Gastrocnemius medialis (tissue), 4 donors: ENCODE results near the gene OR6N2. TPM values are rescaled to one million over a fixed set of nuclear protein-coding genes. Genes with fewer than 3 reads are reported as not detected.

ENCODE experiments used
- ATAC-seq, 2 donors: fragments of 150-250 bp; one replicate each; pipeline ENCODE4 v1.9.1; 2016
- DNase-seq, 2 donors: peaks; one replicate each; pipeline ENCODE4 v3.0.0-alpha.2; 2019
- H3K27ac ChIP-seq, 4 donors: fragments of 200-600 bp; sonication (generic); 1 replicate in 1 of 4; 2 replicates in 3 of 4; pipeline ENCODE4 v1.5.1; 2016 to 2018; ENCODE audit warnings: mild to moderate bottlenecking in 2 of 4, moderate library complexity in 1 of 4
- H3K27me3 ChIP-seq, 3 donors: fragments of 200-600 bp; sonication (generic) in 2 of 3; 1 replicate in 1 of 3; 2 replicates in 2 of 3; pipeline versions ENCODE4 v1.5.1 to v1.6.0; 2016 to 2019; ENCODE audit warnings: mild to moderate bottlenecking in 1 of 3, moderate library complexity in 1 of 3
- H3K36me3 ChIP-seq, 2 donors: fragments of 200-600 bp; sonication (generic) in 1 of 2; one replicate each; pipeline ENCODE4 v1.5.1; 2017 to 2018
- H3K4me1 ChIP-seq, 2 donors: fragments of 200-600 bp; sonication (generic) in 1 of 2; one replicate each; pipeline ENCODE4 v1.5.1; 2016 to 2017; ENCODE audit warnings: mild to moderate bottlenecking in 2 of 2
- H3K4me3 ChIP-seq, 4 donors: fragments of 200-600 bp; sonication (generic) in 3 of 4; 1 replicate in 1 of 4; 2 replicates in 3 of 4; pipeline ENCODE4 v1.5.1; 2016 to 2019; ENCODE audit warnings: mild to moderate bottlenecking in 2 of 4
- H3K9me3 ChIP-seq, 3 donors: fragments of 200-600 bp; sonication (generic) in 2 of 3; 1 replicate in 1 of 3; 2 replicates in 2 of 3; pipeline ENCODE4 v1.5.1; 2016 to 2019
- POLR2A ChIP-seq, 2 donors: fragments of 450-650 bp; IDR thresholded peaks; one replicate each; pipeline ENCODE4 v1.6.1; 2017; ENCODE audit warnings: antibody characterized with exemption in 2 of 2, mild to moderate bottlenecking in 2 of 2, moderate library complexity in 2 of 2
- in situ Hi-C, 4 donors: fragments of 200-750 bp; cut with MboI; loops; one replicate each; pipeline versions ENCODE4 v1.15.0 to v1.8.0; 2017; ENCODE audit warnings: low sequenced_read_pairs in 4 of 4
- intact Hi-C: fragments of 100-400 bp; cut with DNase I; formaldehyde crosslinking; loops from one replicate; pipeline ENCODE4 v1.15.1; 2023; ENCODE audit warnings: low total_unique reads
- total RNA-seq, 4 donors: library from RNA; depleted of rRNA; stranded (reverse); fragments of >200 nt; gene quantifications; one replicate each; pipeline versions ENCODE4 v1.1.0 to v1.2.3, GENCODE V29; 2016
- TF ChIP-seq, protein P1 (sequence below), 5 experiments: fragments of 450-650 bp in 3 of 5; fragments of 200-600 bp in 2 of 5; sonication (generic) in 2 of 5; IDR thresholded peaks in 4 of 5; conservative IDR thresholded peaks in 1 of 5; 1 replicate in 4 of 5; 2 replicates in 1 of 5; pipeline ENCODE4 v1.5.1; 2016 to 2019; ENCODE audit warnings: antibody characterized with exemption in 5 of 5, mild to moderate bottlenecking in 3 of 5, moderate library complexity in 3 of 5

Gene OR6N2
- total RNA-seq, 4 donors from 2014 or later, result not detected

DNA sequence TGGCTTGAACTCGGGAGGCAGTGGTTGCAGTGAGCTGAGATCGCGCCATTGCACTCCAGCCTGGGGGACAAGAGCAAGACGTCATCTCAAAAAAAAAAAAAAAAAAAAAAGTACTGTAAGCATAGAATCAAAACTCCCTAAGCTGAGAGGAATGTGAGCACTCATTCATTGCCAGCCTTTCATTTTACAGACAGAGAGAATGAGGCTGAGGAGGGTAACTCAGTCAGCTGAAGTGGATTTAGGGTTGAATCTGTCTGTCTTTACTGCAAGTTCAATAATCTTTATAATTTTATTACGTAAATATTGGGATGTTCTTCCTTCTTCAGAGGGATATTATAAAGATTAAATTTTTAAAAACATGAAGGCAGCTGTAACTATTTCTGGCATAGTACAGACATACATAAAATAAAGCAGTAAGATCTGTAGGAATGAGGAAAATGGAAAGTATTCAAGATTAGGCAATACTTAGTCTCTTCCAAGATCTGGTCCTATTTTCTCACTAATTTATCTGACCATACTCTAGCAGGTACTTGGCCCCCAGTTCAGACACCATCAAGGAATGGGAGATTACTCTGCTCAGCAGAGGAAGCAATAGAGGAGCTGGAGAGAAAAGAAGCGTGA, 26.0 kb upstream of the OR6N2 start:
- Histone ChIP-seq H3K27me3 (no peaks in the 10 kb centered on the region), H3K27ac (no peak overlapping the region), H3K36me3 (no peaks in the 10 kb centered on the region), H3K9me3 (no peaks in the 10 kb centered on the region), H3K4me3 (no peak overlapping the region), H3K4me1 (no peaks in the 10 kb centered on the region)
- intact Hi-C loops (no loop called here), in situ Hi-C loops (no loop called here)
- no peak for ATAC-seq
- TF ChIP-seq, protein P1, sequence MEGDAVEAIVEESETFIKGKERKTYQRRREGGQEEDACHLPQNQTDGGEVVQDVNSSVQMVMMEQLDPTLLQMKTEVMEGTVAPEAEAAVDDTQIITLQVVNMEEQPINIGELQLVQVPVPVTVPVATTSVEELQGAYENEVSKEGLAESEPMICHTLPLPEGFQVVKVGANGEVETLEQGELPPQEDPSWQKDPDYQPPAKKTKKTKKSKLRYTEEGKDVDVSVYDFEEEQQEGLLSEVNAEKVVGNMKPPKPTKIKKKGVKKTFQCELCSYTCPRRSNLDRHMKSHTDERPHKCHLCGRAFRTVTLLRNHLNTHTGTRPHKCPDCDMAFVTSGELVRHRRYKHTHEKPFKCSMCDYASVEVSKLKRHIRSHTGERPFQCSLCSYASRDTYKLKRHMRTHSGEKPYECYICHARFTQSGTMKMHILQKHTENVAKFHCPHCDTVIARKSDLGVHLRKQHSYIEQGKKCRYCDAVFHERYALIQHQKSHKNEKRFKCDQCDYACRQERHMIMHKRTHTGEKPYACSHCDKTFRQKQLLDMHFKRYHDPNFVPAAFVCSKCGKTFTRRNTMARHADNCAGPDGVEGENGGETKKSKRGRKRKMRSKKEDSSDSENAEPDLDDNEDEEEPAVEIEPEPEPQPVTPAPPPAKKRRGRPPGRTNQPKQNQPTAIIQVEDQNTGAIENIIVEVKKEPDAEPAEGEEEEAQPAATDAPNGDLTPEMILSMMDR (IDR thresholded peaks at IDR 0.05 in 4 of 5, conservative IDR thresholded peaks at IDR 0.05 in 1 of 5), result no peak
- TF ChIP-seq POLR2A (IDR thresholded peaks at IDR 0.05), result no peak
- no peak for DNase-seq

DNA sequence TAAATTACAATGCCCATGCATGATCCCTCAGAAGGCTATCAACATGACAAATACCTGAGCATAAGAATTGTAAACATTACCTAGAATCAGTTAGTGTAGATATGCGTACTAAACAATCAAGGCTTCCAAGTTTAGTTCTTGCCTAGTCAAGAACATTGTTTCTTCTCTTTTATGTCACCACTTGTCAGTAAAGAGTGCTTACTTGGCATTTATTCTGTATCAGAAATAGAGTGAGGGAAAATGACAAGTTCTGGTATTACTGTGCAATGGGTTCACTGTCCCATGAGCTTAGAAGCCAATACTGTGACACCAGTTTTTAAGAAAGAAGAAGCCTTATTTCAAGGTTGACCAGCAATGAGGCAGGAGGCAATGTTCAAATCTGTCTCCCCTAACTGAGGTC, 22.7 kb upstream of the OR6N2 start:
- in situ Hi-C loops (no loop called here), intact Hi-C loops (no loop called here)
- TF ChIP-seq, protein P1 (IDR thresholded peaks at IDR 0.05 in 4 of 5, conservative IDR thresholded peaks at IDR 0.05 in 1 of 5), result no peak
- TF ChIP-seq POLR2A (IDR thresholded peaks at IDR 0.05), result no peak
- Histone ChIP-seq H3K27ac (no peak overlapping the region), H3K36me3 (no peaks in the 10 kb centered on the region), H3K9me3 (no peaks in the 10 kb centered on the region), H3K27me3 (no peaks in the 10 kb centered on the region), H3K4me3 (no peak overlapping the region), H3K4me1 (no peaks in the 10 kb centered on the region)
- DNase-seq (no peak), ATAC-seq (no peak)

DNA sequence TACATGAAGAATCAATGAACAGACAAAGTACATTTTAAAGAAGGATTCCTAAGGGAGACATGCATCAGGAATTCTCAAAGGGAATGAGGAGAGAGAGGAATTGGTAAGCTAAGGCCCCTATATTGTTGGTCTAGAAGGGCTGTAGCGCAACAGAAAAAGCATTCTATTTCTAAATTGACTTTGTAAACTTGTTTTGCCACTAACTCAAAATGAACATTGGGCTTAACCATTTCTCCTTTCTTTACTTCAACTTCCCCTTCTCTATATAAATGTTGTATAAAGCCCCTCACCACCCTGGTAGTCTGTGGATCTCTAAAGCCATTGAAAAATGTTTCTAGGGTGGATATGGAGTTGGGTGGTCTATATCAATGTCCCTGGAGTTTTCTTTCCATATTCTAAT, 20.4 kb upstream of the OR6N2 start:
- Histone ChIP-seq H3K4me1 (no peaks in the 10 kb centered on the region), H3K27me3 (no peaks in the 10 kb centered on the region), H3K36me3 (no peaks in the 10 kb centered on the region), H3K9me3 (no peaks in the 10 kb centered on the region), H3K27ac (no peak overlapping the region), H3K4me3 (no peak overlapping the region)
- in situ Hi-C loops (no loop called here), intact Hi-C loops (no loop called here)
- DNase-seq (no peak), ATAC-seq (no peak)
- no peak for TF ChIP-seq POLR2A (IDR thresholded peaks at IDR 0.05)
- TF ChIP-seq, protein P1 (IDR thresholded peaks at IDR 0.05 in 4 of 5, conservative IDR thresholded peaks at IDR 0.05 in 1 of 5), result no peak

DNA sequence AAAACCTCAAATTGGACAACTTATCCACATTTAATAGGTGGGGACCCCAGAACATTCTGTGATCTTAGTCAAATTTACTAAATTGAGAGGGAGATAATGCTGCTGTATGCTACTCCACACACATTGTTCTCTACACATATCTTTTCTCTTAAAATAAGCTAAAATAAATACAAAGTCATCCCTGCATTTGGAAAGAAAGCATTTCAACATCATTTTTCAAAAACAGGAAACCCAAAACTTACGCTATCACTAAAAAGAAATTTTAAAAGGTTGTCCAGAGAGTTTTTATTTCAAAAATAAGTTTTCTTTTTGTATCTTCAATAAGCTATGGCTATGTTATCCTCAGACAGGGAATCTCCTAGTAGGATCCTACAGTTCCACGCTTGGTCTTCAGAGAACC, 19.5 kb upstream of the OR6N2 start:
- ATAC-seq (no peak), DNase-seq (no peak)
- no peaks in the 10 kb centered on the region for H3K36me3 ChIP-seq
- in situ Hi-C loops (no loop called here), intact Hi-C loops (no loop called here)
- no peak overlapping the region for H3K4me3 ChIP-seq
- no peaks in the 10 kb centered on the region for H3K4me1 ChIP-seq
- TF ChIP-seq, protein P1 (IDR thresholded peaks at IDR 0.05 in 4 of 5, conservative IDR thresholded peaks at IDR 0.05 in 1 of 5), result no peak
- no peaks in the 10 kb centered on the region for H3K9me3 ChIP-seq
- no peaks in the 10 kb centered on the region for H3K27me3 ChIP-seq
- H3K27ac ChIP-seq, result no peak overlapping the region

DNA sequence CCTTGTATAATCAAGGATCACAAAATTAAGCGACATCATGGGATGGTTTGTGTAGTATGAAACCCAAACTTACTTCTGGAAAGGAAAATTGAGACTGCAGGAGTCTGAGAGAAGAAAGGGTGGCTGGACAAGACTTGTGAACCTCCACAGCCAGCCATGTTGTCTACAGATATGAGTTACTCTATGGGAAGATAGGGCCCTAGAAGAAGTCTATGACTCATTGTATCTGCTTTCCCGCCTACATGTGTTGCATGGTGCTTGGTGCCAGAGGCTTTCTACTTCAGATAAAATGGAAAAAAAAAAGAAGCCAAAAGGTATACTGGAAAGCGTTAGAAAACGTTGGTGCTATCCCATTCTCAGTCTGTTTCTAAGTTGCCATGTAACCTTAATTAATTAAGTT, 18.7 kb upstream of the OR6N2 start:
- Histone ChIP-seq H3K4me3 (no peak overlapping the region), H3K4me1 (no peaks in the 10 kb centered on the region), H3K36me3 (no peaks in the 10 kb centered on the region), H3K27ac (no peak overlapping the region), H3K9me3 (no peaks in the 10 kb centered on the region), H3K27me3 (no peaks in the 10 kb centered on the region)
- no peak for TF ChIP-seq POLR2A (IDR thresholded peaks at IDR 0.05)
- TF ChIP-seq, protein P1 (IDR thresholded peaks at IDR 0.05 in 4 of 5, conservative IDR thresholded peaks at IDR 0.05 in 1 of 5), result no peak
- in situ Hi-C loops (no loop called here), intact Hi-C loops (no loop called here)
- ATAC-seq (no peak), DNase-seq (no peak)
